ENCODE results near the gene IL17RE.
"Not testable (repeated sequence)": the region's sequence is repeated elsewhere in the genome, so short reads cannot be mapped to it uniquely, and the experiment has no call there.

The IL17RE gene

GRCh38 chr3:9902372-9903237 lies at the start of gene IL17RE:
Gene IL17RE, plus strand, starts transcription at chr3:9902848. Its CDS starts 85 bp downstream, at chr3:9902933.
- H3K4me1 Mint-ChIP-seq (ENCODE audit: low read depth): peaks cover 31% of the 10 kb centered on the region
- no peaks in the 10 kb centered on the region for H3K36me3 Mint-ChIP-seq (ENCODE audit: low read depth)
- H3K27ac Mint-ChIP-seq: peak within 1 kb of the TSS; percentile 75
- H3K4me3 Mint-ChIP-seq: peak within 1 kb of the TSS; percentile 40
- no peaks in the 10 kb centered on the region for H3K27me3 Mint-ChIP-seq (ENCODE audit: low read depth)
- no peaks in the 10 kb centered on the region for H3K9me3 Mint-ChIP-seq

- H3K27ac Mint-ChIP-seq; H3K4me1 Mint-ChIP-seq (ENCODE audit: low read depth); H3K9me3 Mint-ChIP-seq; H3K4me3 Mint-ChIP-seq; H3K36me3 Mint-ChIP-seq (ENCODE audit: low read depth): not testable (repeated sequence)
- H3K27me3 Mint-ChIP-seq (ENCODE audit: low read depth): peaks cover 35% of the 10 kb centered on the region
These were observed 48.2 kb upstream of the IL17RE start for GRCh38 chr3:9854291-9854940.

- Mint-ChIP-seq H3K27me3 (ENCODE audit: low read depth) (peaks cover 34% of the 10 kb centered on the region), H3K4me3 (no peak overlapping the region), H3K27ac (no peak overlapping the region), H3K9me3 (no peaks in the 10 kb centered on the region), H3K4me1 (ENCODE audit: low read depth) (no peaks in the 10 kb centered on the region), H3K36me3 (ENCODE audit: low read depth) (no peaks in the 10 kb centered on the region)
These were observed 47.1 kb upstream of the IL17RE start for GRCh38 chr3:9855594-9855993.

- no peaks in the 10 kb centered on the region for H3K36me3 Mint-ChIP-seq (ENCODE audit: low read depth)
- H3K27ac Mint-ChIP-seq: no peak overlapping the region
- no peak overlapping the region for H3K4me3 Mint-ChIP-seq
- H3K4me1 Mint-ChIP-seq (ENCODE audit: low read depth): peaks cover 2% of the 10 kb centered on the region
- H3K27me3 Mint-ChIP-seq (ENCODE audit: low read depth): peaks cover 13% of the 10 kb centered on the region
- no peaks in the 10 kb centered on the region for H3K9me3 Mint-ChIP-seq
These were observed 43.1 kb upstream of the IL17RE start for GRCh38 chr3:9859530-9860025.

- peaks cover 9% of the 10 kb centered on the region for H3K27me3 Mint-ChIP-seq (ENCODE audit: low read depth)
- no peak overlapping the region for H3K27ac Mint-ChIP-seq
- H3K36me3 Mint-ChIP-seq (ENCODE audit: low read depth): no peaks in the 10 kb centered on the region
- no peaks in the 10 kb centered on the region for H3K9me3 Mint-ChIP-seq
- H3K4me1 Mint-ChIP-seq (ENCODE audit: low read depth): peaks cover 2% of the 10 kb centered on the region
- H3K4me3 Mint-ChIP-seq: no peak overlapping the region
These were observed 41.4 kb upstream of the IL17RE start for GRCh38 chr3:9861201-9861600.

GRCh38 chr3:9861626-9862130 lies 41.0 kb upstream of the IL17RE start:
- H3K27me3 Mint-ChIP-seq (ENCODE audit: low read depth): peaks cover 7% of the 10 kb centered on the region
- no peak overlapping the region for H3K27ac Mint-ChIP-seq
- no peaks in the 10 kb centered on the region for H3K9me3 Mint-ChIP-seq
- H3K36me3 Mint-ChIP-seq (ENCODE audit: low read depth): no peaks in the 10 kb centered on the region
- peaks cover 2% of the 10 kb centered on the region for H3K4me1 Mint-ChIP-seq (ENCODE audit: low read depth)
- no peak overlapping the region for H3K4me3 Mint-ChIP-seq

GRCh38 chr3:9862391-9863057 lies 40.1 kb upstream of the IL17RE start:
- Mint-ChIP-seq H3K27me3 (ENCODE audit: low read depth) (peaks cover 7% of the 10 kb centered on the region), H3K9me3 (no peaks in the 10 kb centered on the region), H3K36me3 (ENCODE audit: low read depth) (no peaks in the 10 kb centered on the region), H3K27ac (no peak overlapping the region), H3K4me1 (ENCODE audit: low read depth) (peaks cover 2% of the 10 kb centered on the region), H3K4me3 (no peak overlapping the region)

GRCh38 chr3:9863058-9863772 lies 39.4 kb upstream of the IL17RE start:
- no peaks in the 10 kb centered on the region for H3K9me3 Mint-ChIP-seq
- H3K27ac Mint-ChIP-seq: no peak overlapping the region
- peaks cover 2% of the 10 kb centered on the region for H3K4me1 Mint-ChIP-seq (ENCODE audit: low read depth)
- H3K36me3 Mint-ChIP-seq (ENCODE audit: low read depth): no peaks in the 10 kb centered on the region
- H3K27me3 Mint-ChIP-seq (ENCODE audit: low read depth): peaks cover 7% of the 10 kb centered on the region
- H3K4me3 Mint-ChIP-seq: no peak overlapping the region

- no peaks in the 10 kb centered on the region for H3K36me3 Mint-ChIP-seq (ENCODE audit: low read depth)
- H3K4me3 Mint-ChIP-seq: no peak overlapping the region
- H3K4me1 Mint-ChIP-seq (ENCODE audit: low read depth): peaks cover 2% of the 10 kb centered on the region
- peaks cover 13% of the 10 kb centered on the region for H3K27me3 Mint-ChIP-seq (ENCODE audit: low read depth)
- no peaks in the 10 kb centered on the region for H3K9me3 Mint-ChIP-seq
- no peak overlapping the region for H3K27ac Mint-ChIP-seq
These were observed 38.3 kb upstream of the IL17RE start for GRCh38 chr3:9864200-9864927.

GRCh38 chr3:9865125-9865637 lies 37.5 kb upstream of the IL17RE start:
- H3K4me1 Mint-ChIP-seq (ENCODE audit: low read depth); H3K36me3 Mint-ChIP-seq (ENCODE audit: low read depth); H3K27ac Mint-ChIP-seq; H3K9me3 Mint-ChIP-seq; H3K4me3 Mint-ChIP-seq: not testable (repeated sequence)
- peaks cover 13% of the 10 kb centered on the region for H3K27me3 Mint-ChIP-seq (ENCODE audit: low read depth)

- Mint-ChIP-seq H3K36me3 (ENCODE audit: low read depth) (no peaks in the 10 kb centered on the region), H3K27ac (no peak overlapping the region), H3K9me3 (no peaks in the 10 kb centered on the region), H3K4me3 (no peak overlapping the region), H3K4me1 (ENCODE audit: low read depth) (peaks cover 2% of the 10 kb centered on the region), H3K27me3 (ENCODE audit: low read depth) (peaks cover 13% of the 10 kb centered on the region)
These were observed 36.0 kb upstream of the IL17RE start for GRCh38 chr3:9866639-9867038.

GRCh38 chr3:9867106-9867505 lies 35.5 kb upstream of the IL17RE start:
- Mint-ChIP-seq H3K4me3 (no peak overlapping the region), H3K36me3 (ENCODE audit: low read depth) (no peaks in the 10 kb centered on the region), H3K27me3 (ENCODE audit: low read depth) (peaks cover 8% of the 10 kb centered on the region), H3K9me3 (no peaks in the 10 kb centered on the region), H3K4me1 (ENCODE audit: low read depth) (peaks cover 2% of the 10 kb centered on the region), H3K27ac (no peak overlapping the region)

GRCh38 chr3:9869955-9870354 lies 32.7 kb upstream of the IL17RE start:
- Mint-ChIP-seq H3K4me3 (no peak overlapping the region), H3K9me3 (no peaks in the 10 kb centered on the region), H3K27me3 (ENCODE audit: low read depth) (peaks cover 5% of the 10 kb centered on the region), H3K4me1 (ENCODE audit: low read depth) (no peaks in the 10 kb centered on the region), H3K36me3 (ENCODE audit: low read depth) (no peaks in the 10 kb centered on the region), H3K27ac (no peak overlapping the region)
